GM19238 (cell line): ENCODE results near the gene RAI1.

Experiments used
- DNase-seq: peaks from one replicate; pipeline ENCODE4 v3.0.0; 2011; ENCODE audit warnings: low spot score; ENCODE audit not compliant: insufficient read length

Gene RAI1

DNA sequence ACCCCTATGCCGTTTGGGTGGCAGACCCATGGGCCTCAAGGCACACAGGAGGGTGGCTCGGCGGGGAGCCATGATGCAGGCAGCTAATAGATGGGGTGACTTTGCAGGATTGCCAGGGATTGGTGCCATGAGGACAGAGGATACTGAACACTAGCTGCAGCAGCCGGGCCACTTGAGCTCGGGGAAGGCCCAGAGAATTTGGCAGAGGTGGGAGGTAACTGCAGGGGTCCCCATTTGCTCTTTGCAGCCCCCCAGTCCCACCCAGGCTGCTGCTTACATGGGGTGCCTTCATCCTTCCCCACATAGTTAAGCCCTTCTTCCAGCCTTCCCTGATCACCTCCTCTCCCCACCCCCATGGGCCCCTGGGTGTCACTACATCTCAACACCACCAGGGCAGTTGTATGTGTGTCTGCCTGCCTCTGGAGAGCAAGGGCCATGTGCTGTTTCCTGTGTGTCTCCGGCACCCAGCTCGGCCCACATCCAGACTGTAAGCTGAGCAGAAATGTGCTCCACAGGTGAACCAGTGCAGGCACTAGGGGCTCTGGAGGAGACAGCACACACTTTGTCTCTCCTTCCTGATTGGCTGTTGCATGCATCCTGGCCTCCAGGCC lies 103.5 kb downstream of the RAI1 start:
- DNase-seq = no peak

DNA sequence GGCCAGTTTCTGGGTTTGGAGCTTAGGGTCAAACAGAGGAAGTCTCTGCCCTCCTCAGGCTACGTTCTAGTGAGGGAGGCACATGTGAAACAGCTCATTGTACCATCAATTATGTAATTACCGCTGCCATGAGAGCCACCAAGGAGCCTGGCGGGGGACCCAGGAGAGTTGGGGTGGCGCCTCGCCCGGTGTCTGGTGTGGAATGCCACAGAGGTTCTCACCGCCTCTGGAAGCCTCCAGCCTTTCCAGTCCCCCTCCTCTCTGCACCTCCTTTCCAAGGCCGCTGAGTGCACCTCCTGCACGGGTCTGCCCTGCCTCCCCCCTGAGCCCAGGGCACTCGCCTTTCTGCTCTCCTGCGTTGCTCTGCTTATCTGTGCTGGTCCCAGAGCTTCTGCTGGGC lies 104.1 kb downstream of the RAI1 start:
- DNase-seq = no peak

DNA sequence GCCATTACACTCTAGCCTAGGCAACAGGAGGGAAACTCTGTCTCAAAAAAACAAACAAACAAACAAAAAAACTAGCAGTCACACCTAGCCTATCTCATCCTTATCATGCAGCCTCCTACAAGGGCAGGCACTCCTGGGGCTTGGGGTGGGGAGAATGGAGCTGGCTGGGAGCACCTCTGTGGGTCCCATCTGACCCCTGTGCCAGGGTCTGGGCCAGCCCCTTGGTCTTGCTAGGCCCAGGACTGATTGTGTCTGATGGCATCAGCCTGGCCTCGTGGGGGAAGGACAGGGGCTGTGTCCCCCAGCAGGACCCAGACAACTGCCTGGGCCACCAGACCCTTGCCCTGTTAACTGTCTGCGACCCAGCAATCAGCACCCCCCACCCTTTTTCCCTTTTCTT lies 105.7 kb downstream of the RAI1 start:
- DNase-seq = no peak

DNA sequence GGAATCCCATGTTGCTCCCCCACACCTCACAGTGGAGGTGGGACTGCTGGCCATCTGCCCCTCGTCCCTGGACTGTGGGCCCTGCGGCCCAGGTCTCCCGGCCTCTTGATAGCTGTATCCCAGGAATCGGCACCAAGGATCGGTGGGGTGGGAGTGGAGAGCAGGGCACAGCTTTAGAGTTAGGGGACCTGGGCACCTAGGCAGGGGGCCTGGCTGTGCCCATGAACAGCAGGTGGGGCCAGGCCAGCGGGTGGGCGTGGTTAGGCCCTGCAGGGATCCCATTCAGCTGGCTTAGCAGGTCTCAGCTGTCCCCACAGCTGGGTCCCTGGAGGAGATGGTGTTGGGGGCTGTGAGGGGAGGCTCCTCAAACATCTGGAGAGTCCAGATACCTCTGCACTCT lies 106.3 kb downstream of the RAI1 start:
- DNase-seq = no peak

DNA sequence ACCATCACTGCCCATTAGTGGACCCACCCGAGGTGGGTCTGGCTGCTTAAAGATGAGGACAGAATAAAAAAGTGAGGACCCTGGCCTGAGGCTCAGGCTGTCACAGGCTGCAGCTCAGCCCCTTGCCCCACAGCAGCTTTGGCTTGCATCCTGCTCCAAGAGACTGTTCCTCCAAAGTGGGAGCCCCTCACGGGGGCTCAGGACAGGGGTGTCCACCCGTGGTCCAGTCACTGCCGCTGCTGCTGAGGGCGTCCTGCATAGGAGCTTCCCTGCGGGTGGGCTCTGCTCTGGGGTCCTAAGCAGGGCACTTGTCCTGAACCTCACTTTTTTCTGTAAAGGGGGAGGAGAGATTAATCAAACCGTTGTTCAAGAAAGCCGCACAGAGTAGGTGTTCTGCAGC lies 107.7 kb downstream of the RAI1 start:
- DNase-seq = no peak

DNA sequence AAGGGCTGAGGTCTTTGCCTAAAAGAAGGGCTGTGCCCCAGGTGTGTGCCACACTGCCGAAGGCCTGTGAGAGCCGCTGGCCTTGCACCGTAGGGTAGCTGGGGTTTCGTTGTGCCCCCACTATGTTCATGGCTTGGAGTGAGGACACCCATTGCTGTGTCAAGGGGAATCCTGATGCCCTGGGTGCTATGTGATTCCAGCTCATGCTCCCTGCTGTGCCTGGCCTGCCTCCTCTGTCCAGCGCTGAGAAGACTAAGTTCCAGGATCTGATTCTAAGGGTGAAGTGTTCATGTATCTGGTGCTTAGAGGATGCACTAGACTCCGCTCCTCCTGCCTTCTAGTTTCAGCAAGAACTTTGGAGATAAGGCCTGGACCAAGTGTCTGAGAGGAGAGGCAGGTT lies 108.2 kb downstream of the RAI1 start:
- DNase-seq = no peak

DNA sequence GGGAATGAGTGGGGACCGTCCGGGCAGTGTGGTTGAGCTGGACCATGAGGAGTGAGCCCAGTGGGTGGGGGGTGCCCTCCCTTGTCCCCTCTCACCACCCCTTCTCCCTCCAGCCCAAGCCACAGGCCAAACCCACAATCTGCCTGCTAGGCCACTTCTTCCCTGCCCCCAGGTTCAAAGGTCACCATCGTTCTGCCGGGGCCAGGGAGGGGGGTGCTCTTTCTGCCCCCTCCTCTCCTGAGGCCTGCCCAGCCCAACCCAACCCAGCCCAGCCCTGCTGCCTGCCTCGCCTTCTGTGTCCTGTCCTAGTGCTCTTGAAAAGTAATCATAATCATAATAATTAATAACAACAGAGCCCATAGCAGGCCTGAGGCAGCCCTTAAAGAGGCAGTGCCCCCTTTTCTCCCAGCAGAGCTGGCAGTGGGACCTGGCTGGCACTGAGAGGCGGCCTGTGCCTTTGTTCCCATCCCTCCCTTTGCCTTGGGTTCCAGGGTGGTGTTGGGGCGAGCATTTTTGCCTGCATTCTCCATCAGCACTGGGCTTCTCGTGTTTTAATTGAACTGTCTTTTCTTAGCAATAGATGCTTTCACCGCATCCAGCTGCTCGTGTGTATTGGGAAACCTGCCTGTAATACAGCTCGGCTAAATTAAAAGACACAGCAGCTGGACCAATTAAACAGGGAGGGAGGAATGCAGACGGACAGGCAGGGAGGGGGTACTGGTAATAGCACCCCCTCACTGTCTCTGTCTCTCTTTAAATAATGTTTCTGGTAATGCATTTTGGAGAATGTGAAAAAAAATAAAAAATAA lies 108.8 kb downstream of the RAI1 start:
- no peak for DNase-seq

DNA sequence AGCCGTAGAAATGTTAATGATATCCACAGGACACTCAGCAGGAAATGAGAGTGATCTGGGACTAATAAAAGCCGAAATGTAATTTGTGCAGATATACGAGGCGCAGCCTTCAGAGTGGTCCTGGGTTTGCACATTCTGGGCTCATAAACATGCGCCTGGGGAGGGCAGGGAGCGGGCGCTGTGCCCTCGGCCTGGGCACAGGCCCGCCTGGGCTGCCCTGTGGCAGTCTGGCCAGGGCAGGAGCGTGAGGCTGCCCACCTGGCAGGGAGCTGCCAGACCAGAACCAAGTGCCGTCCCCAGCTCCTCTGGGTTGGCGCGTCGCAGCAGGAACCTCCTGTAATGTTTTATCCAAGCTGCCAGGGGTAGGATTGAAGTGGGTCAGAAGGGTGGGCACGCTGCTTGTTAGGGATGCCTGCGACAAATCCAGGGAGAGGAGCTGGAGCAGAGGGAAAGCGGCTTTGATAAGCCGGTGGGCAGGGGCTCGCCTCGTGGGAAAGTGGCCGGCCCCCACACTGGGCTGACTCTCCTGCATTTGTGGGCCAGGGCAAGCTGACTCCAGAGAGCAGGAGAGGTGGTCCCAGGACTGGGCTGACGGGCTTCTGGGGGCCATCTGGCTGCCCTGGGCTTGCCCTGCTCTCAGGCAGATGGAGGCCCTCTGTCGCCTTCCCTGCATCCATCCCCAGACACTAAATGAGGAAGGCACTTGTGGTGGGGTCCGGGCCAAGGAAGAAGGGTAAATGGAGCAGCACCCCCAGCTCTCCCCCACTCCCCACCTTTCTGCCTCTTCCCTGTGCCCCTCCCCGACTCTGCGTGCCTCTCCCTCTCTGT lies 109.6 kb downstream of the RAI1 start:
- DNase-seq = no peak

DNA sequence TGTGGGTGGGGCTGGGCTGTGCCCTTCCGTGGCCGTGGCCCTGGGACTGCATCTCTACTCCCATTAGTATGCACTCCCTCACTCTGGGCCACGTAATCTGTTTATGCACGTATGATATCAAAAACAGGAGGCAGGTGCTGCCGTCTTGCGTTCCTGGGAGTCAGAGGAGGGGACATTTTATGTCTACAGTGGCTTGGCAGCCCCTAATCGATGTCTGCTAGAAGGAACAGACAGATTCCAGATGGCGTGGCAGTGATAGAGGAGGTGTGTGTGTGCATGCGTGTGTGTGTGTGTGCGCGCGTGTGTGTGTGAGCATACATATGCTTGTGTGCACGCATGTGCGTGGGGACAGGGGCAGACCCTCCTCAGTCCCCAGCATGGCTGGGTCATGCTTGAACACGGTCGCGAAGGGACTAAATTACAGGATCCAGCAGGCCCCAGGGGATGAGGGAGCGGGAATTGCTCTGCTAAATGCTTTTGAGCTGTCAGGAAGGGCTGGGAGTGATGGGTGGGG lies 110.8 kb downstream of the RAI1 start:
- DNase-seq = no peak

DNA sequence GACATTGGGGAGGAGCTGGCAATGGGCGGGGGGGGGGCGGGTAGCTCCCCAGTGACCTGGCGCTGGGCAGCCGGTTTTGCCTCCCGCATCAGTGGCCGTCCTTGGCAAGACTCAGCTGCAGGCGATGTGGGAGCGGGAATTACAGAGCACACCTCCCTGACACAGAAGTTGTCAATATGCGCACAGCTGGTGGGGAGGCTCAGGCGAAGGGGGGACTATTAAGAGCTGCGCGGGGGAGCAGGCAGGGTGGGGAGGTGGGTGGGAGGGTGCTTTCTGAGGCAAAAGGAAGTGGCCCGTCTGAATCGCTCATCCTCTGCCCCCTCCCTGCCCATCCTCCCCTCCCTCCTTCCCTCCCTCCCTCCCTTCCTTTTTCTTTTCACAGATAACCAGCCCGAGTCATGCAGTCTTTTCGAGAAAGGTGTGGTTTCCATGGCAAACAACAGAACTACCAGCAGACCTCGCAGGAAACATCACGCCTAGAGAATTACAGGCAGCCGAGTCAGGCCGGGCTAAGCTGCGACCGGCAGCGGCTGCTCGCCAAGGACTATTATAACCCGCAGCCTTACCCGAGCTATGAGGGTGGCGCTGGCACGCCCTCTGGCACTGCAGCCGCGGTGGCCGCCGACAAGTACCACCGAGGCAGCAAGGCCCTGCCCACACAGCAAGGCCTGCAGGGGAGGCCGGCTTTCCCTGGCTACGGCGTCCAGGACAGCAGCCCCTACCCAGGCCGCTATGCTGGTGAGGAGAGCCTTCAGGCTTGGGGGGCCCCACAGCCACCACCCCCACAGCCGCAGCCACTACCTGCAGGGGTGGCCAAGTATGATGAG lies 111.5 kb downstream of the RAI1 start:
- peak; percentile 53 for DNase-seq

DNA sequence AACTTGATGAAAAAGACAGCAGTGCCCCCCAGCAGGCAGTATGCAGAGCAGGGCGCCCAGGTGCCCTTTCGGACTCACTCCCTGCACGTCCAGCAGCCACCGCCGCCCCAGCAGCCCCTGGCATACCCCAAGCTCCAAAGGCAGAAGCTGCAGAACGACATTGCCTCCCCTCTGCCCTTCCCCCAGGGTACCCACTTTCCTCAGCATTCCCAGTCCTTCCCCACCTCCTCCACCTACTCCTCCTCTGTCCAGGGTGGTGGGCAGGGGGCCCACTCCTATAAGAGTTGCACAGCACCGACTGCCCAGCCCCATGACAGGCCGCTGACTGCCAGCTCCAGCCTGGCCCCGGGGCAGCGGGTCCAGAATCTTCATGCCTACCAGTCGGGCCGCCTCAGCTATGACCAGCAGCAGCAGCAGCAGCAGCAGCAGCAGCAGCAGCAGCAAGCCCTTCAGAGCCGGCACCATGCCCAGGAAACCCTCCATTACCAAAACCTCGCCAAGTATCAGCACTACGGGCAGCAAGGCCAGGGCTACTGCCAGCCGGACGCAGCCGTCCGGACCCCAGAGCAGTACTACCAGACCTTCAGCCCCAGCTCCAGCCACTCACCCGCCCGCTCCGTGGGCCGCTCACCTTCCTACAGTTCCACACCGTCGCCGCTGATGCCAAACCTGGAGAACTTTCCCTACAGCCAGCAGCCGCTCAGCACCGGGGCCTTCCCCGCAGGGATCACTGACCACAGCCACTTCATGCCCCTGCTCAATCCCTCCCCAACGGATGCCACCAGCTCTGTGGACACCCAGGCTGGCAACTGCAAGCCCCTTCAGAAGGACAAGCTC lies 112.3 kb downstream of the RAI1 start:
- DNase-seq = no peak

DNA sequence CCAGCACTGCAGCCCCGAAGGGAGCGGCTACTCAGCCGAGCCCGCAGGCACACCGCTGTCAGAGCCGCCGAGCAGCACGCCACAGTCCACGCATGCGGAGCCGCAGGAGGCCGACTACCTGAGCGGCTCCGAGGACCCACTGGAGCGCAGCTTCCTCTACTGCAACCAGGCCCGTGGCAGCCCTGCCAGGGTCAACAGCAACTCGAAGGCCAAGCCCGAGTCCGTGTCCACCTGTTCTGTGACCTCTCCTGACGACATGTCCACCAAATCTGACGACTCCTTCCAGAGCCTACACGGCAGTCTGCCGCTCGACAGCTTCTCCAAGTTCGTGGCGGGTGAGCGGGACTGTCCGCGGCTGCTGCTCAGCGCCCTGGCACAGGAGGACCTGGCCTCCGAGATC lies 113.1 kb downstream of the RAI1 start:
- no peak for DNase-seq

DNA sequence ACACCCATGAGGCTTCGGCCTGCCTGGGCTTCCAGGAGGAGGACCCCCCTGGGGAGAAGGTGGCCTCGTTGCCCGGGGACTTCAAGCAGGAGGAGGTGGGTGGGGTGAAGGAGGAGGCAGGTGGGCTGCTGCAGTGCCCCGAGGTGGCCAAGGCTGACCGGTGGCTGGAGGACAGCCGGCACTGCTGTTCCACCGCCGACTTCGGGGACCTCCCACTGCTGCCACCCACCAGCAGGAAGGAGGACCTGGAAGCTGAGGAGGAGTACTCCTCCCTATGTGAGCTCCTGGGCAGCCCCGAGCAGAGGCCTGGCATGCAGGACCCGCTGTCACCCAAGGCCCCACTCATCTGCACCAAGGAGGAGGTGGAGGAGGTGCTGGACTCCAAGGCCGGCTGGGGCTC lies 114.0 kb downstream of the RAI1 start:
- DNase-seq = no peak

DNA sequence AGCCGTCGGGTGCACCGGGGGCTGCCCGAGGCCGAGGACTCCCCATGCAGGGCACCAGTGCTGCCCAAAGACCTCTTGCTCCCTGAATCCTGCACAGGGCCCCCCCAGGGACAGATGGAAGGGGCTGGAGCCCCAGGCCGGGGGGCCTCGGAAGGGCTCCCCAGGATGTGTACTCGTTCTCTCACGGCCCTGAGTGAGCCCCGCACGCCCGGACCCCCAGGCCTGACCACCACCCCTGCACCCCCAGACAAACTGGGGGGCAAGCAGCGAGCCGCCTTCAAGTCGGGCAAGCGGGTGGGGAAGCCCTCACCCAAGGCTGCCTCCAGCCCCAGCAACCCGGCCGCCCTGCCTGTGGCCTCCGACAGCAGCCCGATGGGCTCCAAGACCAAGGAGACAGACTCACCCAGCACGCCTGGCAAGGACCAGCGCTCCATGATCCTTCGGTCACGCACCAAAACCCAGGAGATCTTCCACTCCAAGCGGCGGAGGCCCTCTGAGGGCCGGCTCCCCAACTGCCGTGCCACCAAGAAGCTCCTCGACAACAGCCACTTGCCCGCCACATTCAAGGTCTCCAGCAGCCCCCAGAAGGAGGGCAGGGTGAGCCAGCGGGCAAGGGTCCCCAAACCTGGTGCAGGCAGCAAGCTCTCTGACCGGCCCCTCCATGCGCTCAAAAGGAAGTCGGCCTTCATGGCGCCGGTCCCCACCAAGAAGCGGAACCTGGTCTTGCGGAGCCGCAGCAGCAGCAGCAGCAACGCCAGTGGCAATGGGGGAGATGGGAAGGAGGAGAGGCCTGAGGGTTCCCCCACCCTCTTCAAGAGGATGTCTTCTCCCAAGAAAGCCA lies 114.9 kb downstream of the RAI1 start:
- DNase-seq = no peak

DNA sequence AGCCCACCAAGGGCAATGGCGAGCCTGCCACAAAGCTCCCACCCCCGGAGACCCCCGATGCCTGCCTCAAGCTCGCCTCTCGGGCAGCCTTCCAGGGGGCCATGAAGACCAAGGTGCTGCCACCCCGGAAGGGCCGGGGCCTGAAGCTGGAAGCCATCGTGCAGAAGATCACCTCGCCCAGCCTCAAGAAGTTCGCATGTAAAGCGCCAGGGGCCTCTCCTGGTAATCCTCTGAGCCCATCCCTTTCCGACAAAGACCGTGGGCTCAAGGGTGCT lies 115.5 kb downstream of the RAI1 start:
- no peak for DNase-seq

DNA sequence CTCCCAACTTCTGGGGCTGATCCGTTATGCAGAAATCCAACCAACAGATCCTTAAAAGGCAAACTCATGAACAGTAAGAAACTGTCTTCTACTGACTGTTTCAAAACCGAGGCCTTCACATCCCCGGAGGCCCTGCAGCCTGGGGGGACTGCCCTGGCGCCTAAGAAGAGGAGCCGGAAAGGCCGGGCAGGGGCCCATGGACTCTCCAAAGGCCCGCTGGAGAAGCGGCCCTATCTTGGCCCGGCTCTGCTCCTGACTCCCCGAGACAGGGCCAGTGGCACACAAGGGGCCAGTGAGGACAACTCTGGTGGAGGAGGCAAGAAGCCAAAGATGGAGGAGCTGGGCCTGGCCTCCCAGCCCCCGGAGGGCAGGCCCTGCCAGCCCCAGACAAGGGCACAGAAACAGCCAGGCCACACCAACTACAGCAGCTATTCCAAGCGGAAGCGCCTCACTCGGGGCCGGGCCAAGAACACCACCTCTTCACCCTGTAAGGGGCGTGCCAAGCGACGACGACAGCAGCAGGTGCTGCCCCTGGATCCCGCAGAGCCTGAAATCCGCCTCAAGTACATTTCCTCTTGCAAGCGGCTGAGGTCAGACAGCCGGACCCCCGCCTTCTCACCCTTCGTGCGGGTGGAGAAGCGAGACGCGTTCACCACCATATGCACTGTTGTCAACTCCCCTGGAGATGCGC lies 116.0 kb downstream of the RAI1 start:
- no peak for DNase-seq

DNA sequence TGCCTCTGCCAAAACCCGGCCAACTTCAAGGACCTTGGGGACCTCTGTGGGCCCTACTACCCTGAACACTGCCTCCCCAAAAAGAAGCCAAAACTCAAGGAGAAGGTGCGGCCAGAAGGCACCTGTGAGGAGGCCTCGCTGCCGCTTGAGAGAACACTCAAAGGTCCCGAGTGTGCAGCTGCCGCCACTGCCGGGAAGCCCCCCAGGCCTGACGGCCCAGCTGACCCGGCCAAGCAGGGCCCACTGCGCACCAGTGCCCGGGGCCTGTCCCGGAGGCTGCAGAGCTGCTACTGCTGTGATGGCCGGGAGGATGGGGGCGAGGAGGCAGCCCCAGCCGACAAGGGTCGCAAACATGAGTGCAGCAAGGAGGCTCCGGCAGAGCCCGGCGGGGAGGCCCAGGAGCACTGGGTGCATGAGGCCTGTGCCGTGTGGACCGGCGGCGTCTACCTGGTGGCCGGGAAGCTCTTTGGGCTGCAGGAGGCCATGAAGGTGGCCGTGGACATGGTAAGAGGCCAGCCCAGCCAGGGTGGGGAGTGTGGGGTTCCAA lies 116.8 kb downstream of the RAI1 start:
- no peak for DNase-seq

DNA sequence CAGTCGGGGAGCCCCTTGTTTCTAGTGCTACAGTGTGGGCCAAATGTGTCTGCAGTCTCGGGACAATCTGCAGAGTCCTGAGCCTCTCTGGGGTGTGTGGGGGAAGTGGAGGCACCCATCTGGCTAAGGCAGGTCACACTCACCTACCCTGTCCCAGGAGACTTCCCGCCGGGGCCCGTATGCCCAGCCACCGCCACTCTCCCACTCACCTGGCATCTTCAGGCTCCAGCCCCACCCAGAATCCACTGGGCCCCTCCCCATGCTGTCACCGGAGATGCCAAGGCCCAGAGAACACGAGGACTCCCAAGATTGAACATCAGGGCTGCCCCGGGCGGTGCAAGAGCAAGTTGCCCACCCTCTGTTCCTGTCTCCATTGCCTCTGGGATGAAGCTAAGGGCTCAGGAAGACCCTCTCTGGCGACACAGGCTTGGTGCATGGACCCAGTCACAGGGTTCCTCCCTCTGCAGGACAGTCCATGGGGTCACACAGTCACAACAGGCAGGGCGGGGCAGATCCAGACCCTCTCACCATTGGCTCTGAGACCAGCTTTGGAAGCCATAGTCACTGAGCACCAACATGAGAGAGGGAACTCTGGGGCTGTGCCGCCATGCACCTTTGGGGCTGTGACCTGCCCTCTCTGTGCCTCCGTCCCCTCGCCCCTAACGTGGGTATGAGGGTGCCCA lies 117.5 kb downstream of the RAI1 start:
- no peak for DNase-seq
